CD14-positive monocyte (primary cell): ENCODE data around the gene TRABD. TPM values are rescaled to one million over a fixed set of nuclear protein-coding genes. Genes with fewer than 3 reads are reported as not detected.

Source experiments
- DNase-seq, 3 donors: peaks; one replicate each; pipeline ENCODE4 v3.0.0-alpha.2; 2011 to 2022
- H2AFZ ChIP-seq: 2 replicates; pipeline ENCODE4 v1.6.0; 2012; ENCODE audit warnings: mild to moderate bottlenecking, low read depth, low read length, inconsistent platforms; ENCODE audit not compliant: insufficient read depth, poor library complexity, severe bottlenecking
- H3K27ac ChIP-seq, 2 donors: 1 replicate in 1 of 2; 2 replicates in 1 of 2; pipeline ENCODE4 v1.5.1; 2012 to 2013; ENCODE audit warnings: low read length in 2 of 2, control low read depth in 1 of 2, inconsistent platforms in 1 of 2, low read depth in 1 of 2, mild to moderate bottlenecking in 1 of 2
- H3K27me3 ChIP-seq, 2 donors: one replicate each; pipeline versions ENCODE4 v1.6.0 to v1.6.1; 2011 to 2013; ENCODE audit warnings: low read length in 2 of 2; ENCODE audit not compliant: control insufficient read depth in 2 of 2, insufficient read depth in 2 of 2
- H3K36me3 ChIP-seq, 2 donors: replicated peaks in 1 of 2; 1 replicate in 1 of 2; 2 replicates in 1 of 2; pipeline versions ENCODE4 v1.5.1 to v1.6.1; 2012 to 2013; ENCODE audit warnings: low read length in 2 of 2, control low read depth in 1 of 2, inconsistent platforms in 1 of 2, mild to moderate bottlenecking in 1 of 2; ENCODE audit not compliant: insufficient read depth in 2 of 2, control insufficient read depth in 1 of 2
- H3K4me1 ChIP-seq, 2 donors: 1 replicate in 1 of 2; 2 replicates in 1 of 2; pipeline versions ENCODE4 v1.5.1 to v1.6.1; 2012 to 2013; ENCODE audit warnings: low read length in 2 of 2, control low read depth in 1 of 2, inconsistent platforms in 1 of 2, mild to moderate bottlenecking in 1 of 2, moderate library complexity in 1 of 2; ENCODE audit not compliant: insufficient read depth in 2 of 2, control insufficient read depth in 1 of 2
- H3K4me2 ChIP-seq: replicated peaks from 2 replicates; pipeline ENCODE3; 2012; ENCODE audit warnings: low read length, moderate library complexity, mild to moderate bottlenecking; ENCODE audit not compliant: poor library complexity, severe bottlenecking; ENCODE audit errors: extremely low read depth
- H3K4me3 ChIP-seq, 3 experiments: fragments of 200-600 bp in 1 of 3; sonication (generic) in 1 of 3; replicated peaks in 1 of 3; 1 replicate in 2 of 3; 2 replicates in 1 of 3; pipeline ENCODE4 v1.5.1; 2011 to 2013; ENCODE audit warnings: low read length in 3 of 3, mild to moderate bottlenecking in 3 of 3, control low read depth in 2 of 3, low read depth in 2 of 3, inconsistent platforms in 1 of 3, moderate library complexity in 1 of 3
- H3K79me2 ChIP-seq: 2 replicates; pipeline ENCODE4 v1.6.0; 2012; ENCODE audit warnings: mild to moderate bottlenecking, control low read depth, inconsistent platforms, low read length, moderate library complexity; ENCODE audit not compliant: insufficient read depth
- H3K9ac ChIP-seq: 2 replicates; pipeline ENCODE4 v1.6.0; 2017; ENCODE audit warnings: low read length, mild to moderate bottlenecking; ENCODE audit not compliant: insufficient read depth, poor library complexity, severe bottlenecking
- H3K9me3 ChIP-seq, 2 donors: replicated peaks in 1 of 2; 1 replicate in 1 of 2; 2 replicates in 1 of 2; pipeline versions ENCODE4 v1.5.1 to v1.6.1; 2012 to 2013; ENCODE audit warnings: low read length in 2 of 2, control low read depth in 1 of 2; ENCODE audit not compliant: control insufficient read depth in 1 of 2, insufficient read depth in 1 of 2
- H4K20me1 ChIP-seq: 2 replicates; pipeline ENCODE4 v1.6.0; 2012; ENCODE audit warnings: mild to moderate bottlenecking, low read length, control low read depth, moderate library complexity; ENCODE audit not compliant: insufficient read depth
- H3K27ac Mint-ChIP-seq, 7 donors: one replicate each; pipeline ENCODE4 v1.8.0; 2020; ENCODE audit warnings: mild to moderate bottlenecking in 7 of 7, mixed read lengths in 7 of 7, moderate library complexity in 6 of 7, inconsistent platforms in 2 of 7
- H3K27me3 Mint-ChIP-seq, 3 donors: one replicate each; pipeline ENCODE4 v1.8.0; 2021 to 2022; ENCODE audit warnings: low read depth in 3 of 3, mild to moderate bottlenecking in 3 of 3, mixed read lengths in 3 of 3, moderate library complexity in 3 of 3, inconsistent platforms in 1 of 3
- H3K36me3 Mint-ChIP-seq, 2 donors: one replicate each; pipeline ENCODE4 v1.8.0; 2020; ENCODE audit warnings: mixed read lengths in 2 of 2, inconsistent platforms in 1 of 2, mild to moderate bottlenecking in 1 of 2
- H3K4me1 Mint-ChIP-seq: one replicate; pipeline ENCODE4 v1.8.0; 2020; ENCODE audit warnings: mild to moderate bottlenecking, mixed read lengths
- H3K4me3 Mint-ChIP-seq, 2 donors: one replicate each; pipeline ENCODE4 v1.8.0; 2020; ENCODE audit warnings: mild to moderate bottlenecking in 2 of 2, mixed read lengths in 2 of 2, moderate library complexity in 1 of 2
- H3K9me3 Mint-ChIP-seq, 7 donors: one replicate each; pipeline ENCODE4 v1.8.0; 2020 to 2022; ENCODE audit warnings: mixed read lengths in 7 of 7, mild to moderate bottlenecking in 6 of 7, moderate library complexity in 6 of 7, inconsistent platforms in 2 of 7
- WGBS: methylation state at CpG from one replicate; pipeline ENCODE4 v1.1.5; 2013; ENCODE audit warnings: missing lambda C conversion rate; ENCODE audit not compliant: insufficient coverage; 5-methylcytosine and 5-hydroxymethylcytosine counted together
- intact Hi-C, 2 donors: fragments of 100-400 bp; cut with micrococcal nuclease; formaldehyde crosslinking; loops; one replicate each; pipeline versions ENCODE4 v1.15.0 to v1.15.1; 2023
- polyA plus RNA-seq, 3 donors: library from polyadenylated mRNA; depleted of rRNA in 1 of 3; unstranded in 2 of 3; stranded (reverse) in 1 of 3; fragments of 300-500 nt in 2 of 3; fragments of >200 nt in 1 of 3; fragmentation: Illumina TruSeq in 2 of 3; gene quantifications; 1 replicate in 2 of 3; 2 replicates in 1 of 3; pipeline ENCODE4 v1.2.3, GENCODE V29; 2012 to 2021
- TF ChIP-seq, protein P1 (sequence below): fragments of 200-600 bp; IDR thresholded peaks from one replicate; pipeline ENCODE4 v1.8.0; 2022; ENCODE audit warnings: antibody characterized with exemption, mild to moderate bottlenecking

Gene TRABD
- polyA plus RNA-seq, 3 donors = 34.5 to 240 (median 39.3) TPM

DNA sequence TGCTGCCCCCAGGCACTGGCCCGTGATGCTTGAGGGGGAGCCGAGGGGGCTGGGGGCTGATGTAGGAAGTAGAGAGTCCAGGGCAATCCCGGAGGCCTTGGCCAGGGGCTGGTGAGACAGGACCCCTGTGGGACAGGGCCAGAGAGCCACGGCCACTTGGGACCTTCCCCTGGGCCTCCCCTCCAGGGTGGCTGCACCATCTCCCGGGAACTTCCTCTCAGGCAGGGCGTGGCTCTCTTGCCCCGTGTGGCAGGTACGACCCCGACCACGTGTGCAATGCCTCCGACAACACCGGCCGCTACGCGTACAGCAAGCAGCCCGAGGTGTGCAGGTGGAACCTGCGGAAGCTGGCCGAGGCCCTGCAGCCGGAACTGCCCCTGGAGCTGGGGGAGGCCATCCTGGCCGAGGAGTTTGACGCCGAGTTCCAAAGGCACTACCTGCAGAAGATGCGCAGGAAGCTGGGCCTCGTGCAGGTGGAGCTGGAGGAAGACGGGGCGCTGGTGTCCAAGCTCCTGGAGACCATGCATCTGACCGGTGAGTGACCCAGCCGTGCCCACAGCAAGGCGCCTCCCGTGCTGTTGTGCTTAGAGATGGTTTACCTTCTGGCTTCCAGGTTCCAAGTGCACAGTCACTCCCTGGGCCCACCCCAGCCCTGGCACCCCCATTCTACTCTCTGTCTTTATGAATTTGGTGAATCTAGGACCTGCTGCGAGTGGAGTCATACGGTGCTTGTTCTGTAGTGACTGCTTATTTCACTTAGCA is 24.8 kb downstream of the TRABD start:
- WGBS = 92% methylated on average over 30 of the region's 32 CpGs
- no peak overlapping the region for H3K4me3 Mint-ChIP-seq
- no peak overlapping the region for H3K4me3 ChIP-seq
- no peak overlapping the region for H3K27ac ChIP-seq
- H3K4me1 ChIP-seq = peaks cover 20 to 27% of the 10 kb centered on the region in 2 donors
- TF ChIP-seq, protein P1, sequence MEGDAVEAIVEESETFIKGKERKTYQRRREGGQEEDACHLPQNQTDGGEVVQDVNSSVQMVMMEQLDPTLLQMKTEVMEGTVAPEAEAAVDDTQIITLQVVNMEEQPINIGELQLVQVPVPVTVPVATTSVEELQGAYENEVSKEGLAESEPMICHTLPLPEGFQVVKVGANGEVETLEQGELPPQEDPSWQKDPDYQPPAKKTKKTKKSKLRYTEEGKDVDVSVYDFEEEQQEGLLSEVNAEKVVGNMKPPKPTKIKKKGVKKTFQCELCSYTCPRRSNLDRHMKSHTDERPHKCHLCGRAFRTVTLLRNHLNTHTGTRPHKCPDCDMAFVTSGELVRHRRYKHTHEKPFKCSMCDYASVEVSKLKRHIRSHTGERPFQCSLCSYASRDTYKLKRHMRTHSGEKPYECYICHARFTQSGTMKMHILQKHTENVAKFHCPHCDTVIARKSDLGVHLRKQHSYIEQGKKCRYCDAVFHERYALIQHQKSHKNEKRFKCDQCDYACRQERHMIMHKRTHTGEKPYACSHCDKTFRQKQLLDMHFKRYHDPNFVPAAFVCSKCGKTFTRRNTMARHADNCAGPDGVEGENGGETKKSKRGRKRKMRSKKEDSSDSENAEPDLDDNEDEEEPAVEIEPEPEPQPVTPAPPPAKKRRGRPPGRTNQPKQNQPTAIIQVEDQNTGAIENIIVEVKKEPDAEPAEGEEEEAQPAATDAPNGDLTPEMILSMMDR = no peak
- no peaks in the 10 kb centered on the region for H3K27me3 ChIP-seq
- intact Hi-C loops = no loop called here
- H3K4me1 Mint-ChIP-seq = peaks cover 23% of the 10 kb centered on the region
- H3K9ac ChIP-seq = no peak overlapping the region
- H3K36me3 Mint-ChIP-seq = peaks cover 65 to 88% of the 10 kb centered on the region in 2 donors
- DNase-seq = no peak
- no peaks in the 10 kb centered on the region for H3K27me3 Mint-ChIP-seq
- peak overlapping the region in 1 of 7 donors; percentile 50 for H3K27ac Mint-ChIP-seq
- peaks cover 74 to 90% of the 10 kb centered on the region in 2 donors for H3K36me3 ChIP-seq
- H3K9me3 Mint-ChIP-seq = no peaks in the 10 kb centered on the region
- peaks cover 98% of the 10 kb centered on the region for H4K20me1 ChIP-seq
- no peak overlapping the region for H3K4me2 ChIP-seq
- no peak overlapping the region for H2AFZ ChIP-seq
- no peaks in the 10 kb centered on the region for H3K9me3 ChIP-seq
- peaks cover 75% of the 10 kb centered on the region for H3K79me2 ChIP-seq

DNA sequence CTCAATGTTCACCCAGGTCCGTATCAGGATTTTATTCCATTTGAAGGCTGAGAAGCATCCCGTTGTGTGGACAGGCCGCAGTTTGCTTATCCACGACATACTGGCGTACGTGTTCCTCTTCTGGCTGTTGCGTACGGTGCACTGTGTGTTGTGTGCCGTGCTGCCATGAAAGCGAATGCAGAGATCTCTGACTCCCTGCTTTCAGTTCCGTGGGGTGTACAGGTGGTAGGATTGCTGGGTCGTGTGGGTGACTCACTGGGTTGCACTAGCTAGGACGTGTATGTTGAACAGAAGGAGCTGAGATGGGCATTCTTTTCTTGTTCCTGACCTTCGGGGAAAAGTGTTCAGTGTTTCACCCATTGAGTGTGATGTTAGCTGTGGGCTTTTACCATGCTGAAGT is 25.4 kb downstream of the TRABD start:
- H3K27ac Mint-ChIP-seq = peak overlapping the region in 1 of 7 donors; percentile 13
- Histone ChIP-seq H3K27ac (no peak overlapping the region), H2AFZ (no peak overlapping the region), H3K79me2 (peaks cover 72% of the 10 kb centered on the region), H3K9ac (no peak overlapping the region), H4K20me1 (peaks cover 98% of the 10 kb centered on the region), H3K36me3 (peaks cover 79 to 93% of the 10 kb centered on the region in 2 donors), H3K4me3 (no peak overlapping the region), H3K27me3 (no peaks in the 10 kb centered on the region), H3K4me2 (no peak overlapping the region), H3K9me3 (no peaks in the 10 kb centered on the region), H3K4me1 (peaks cover 17 to 21% of the 10 kb centered on the region in 2 donors)
- no peaks in the 10 kb centered on the region for H3K9me3 Mint-ChIP-seq
- no peak for DNase-seq
- 90% methylated on average over 14 of the region's 14 CpGs for WGBS
- TF ChIP-seq, protein P1 = no peak
- no peak overlapping the region for H3K4me3 Mint-ChIP-seq
- peaks cover 22% of the 10 kb centered on the region for H3K4me1 Mint-ChIP-seq
- H3K27me3 Mint-ChIP-seq = no peaks in the 10 kb centered on the region
- H3K36me3 Mint-ChIP-seq = peaks cover 69 to 92% of the 10 kb centered on the region in 2 donors
- intact Hi-C loops = no loop called here
